Measurements from ENCODE around the gene ZNF580. TPM values are rescaled to one million over a fixed set of nuclear protein-coding genes. Genes with fewer than 3 reads are reported as not detected.
A peak's percentile ranks its signal among the peaks of the same experiment; 100 is the strongest.

Gene ZNF580
- total and polyA plus RNA-seq, 5 donors, result 18.7 to 32.0 (median 27.7) TPM

- peak overlapping the region; percentile 1 for H3K27ac ChIP-seq (ENCODE audit: low read length)
- no peaks in the 10 kb centered on the region for H3K27me3 ChIP-seq (ENCODE audit: control insufficient read depth, insufficient read depth)
- no peaks in the 10 kb centered on the region for H3K4me1 ChIP-seq (ENCODE audit: control insufficient read depth, insufficient read depth, low read length)
- WGBS, result 47% methylated on average over 11 of the region's 11 CpGs
- no peaks in the 10 kb centered on the region for H3K9me3 ChIP-seq (ENCODE audit: control insufficient read depth, low read length)
- peak overlapping the region; percentile 53 for H3K4me3 ChIP-seq (ENCODE audit: low read length)
- DNase-seq (no peak), ATAC-seq (no peak)
- intact Hi-C loops (cut with DNase I), result no loop called here
Observed at GRCh38 chr19:55625004-55625326, 15.8 kb upstream of the ZNF580 start.

DNA sequence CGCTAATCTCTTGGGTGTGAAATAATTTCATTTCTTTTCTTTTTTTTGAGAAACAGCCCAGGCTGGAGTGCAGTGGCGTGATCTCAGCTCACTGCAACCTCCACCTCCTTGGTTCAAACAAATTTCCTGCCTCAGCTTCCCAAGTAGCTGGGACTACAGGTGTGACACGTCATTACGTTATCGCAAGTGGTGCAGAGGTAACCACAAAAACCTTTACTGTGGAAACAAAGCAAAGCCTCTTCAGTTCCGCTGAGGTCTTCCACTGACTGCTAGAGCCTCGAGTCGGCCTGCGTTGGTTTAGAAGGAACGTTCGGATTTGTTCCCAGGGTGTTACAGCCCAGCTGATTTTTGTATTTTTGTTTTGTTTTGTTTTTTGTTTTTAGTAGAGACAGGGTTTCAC, 14.5 kb upstream of the ZNF580 start:
- 92% methylated on average over 11 of the region's 11 CpGs for WGBS
- Histone ChIP-seq H3K27ac (ENCODE audit: low read length) (no peak overlapping the region), H3K4me1 (ENCODE audit: control insufficient read depth, insufficient read depth, low read length) (no peaks in the 10 kb centered on the region), H3K9me3 (ENCODE audit: control insufficient read depth, low read length) (no peaks in the 10 kb centered on the region), H3K27me3 (ENCODE audit: control insufficient read depth, insufficient read depth) (no peaks in the 10 kb centered on the region), H3K4me3 (ENCODE audit: low read length) (no peak overlapping the region)
- ATAC-seq (no peak), DNase-seq (peak in 1 of 3 donors; percentile 13)
- intact Hi-C loops (cut with DNase I), result no loop called here

DNA sequence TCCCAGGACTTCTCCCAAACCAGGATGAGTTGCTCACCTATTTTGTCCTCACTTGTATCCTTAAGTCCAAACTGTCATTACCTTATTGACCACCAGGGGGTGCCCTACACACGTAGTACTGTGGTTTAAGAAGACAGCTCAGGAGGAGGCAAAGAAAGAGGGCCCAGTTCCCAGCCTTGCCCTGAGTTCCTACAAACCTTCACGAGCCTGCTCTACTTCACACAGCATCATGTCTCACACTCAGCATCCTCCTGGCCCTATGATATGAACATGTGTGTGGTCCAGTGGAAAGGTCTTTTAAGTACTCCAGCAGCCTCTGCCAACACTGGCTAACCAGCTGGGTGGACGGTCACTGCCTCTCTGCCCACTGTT, 8.4 kb upstream of the ZNF580 start:
- Histone ChIP-seq H3K4me3 (ENCODE audit: low read length) (no peak overlapping the region), H3K27me3 (ENCODE audit: control insufficient read depth, insufficient read depth) (no peaks in the 10 kb centered on the region), H3K27ac (ENCODE audit: low read length) (peak overlapping the region; percentile 63), H3K4me1 (ENCODE audit: control insufficient read depth, insufficient read depth, low read length) (peaks cover 12% of the 10 kb centered on the region), H3K9me3 (ENCODE audit: control insufficient read depth, low read length) (no peaks in the 10 kb centered on the region)
- 28% methylated on average over 3 of the region's 3 CpGs for WGBS
- ATAC-seq (peak; percentile 27 to 58), DNase-seq (peak; percentile 66 to 79 (median 78))
- intact Hi-C loops (cut with DNase I), result loop anchor here in 2 of 4 donors (10.0 kb wide), 1 partner anchor 118 kb away; no protein-coding TSS in a partner anchor

- Histone ChIP-seq H3K9me3 (ENCODE audit: control insufficient read depth, low read length) (no peaks in the 10 kb centered on the region), H3K4me3 (ENCODE audit: low read length) (no peak overlapping the region), H3K4me1 (ENCODE audit: control insufficient read depth, insufficient read depth, low read length) (peaks cover 12% of the 10 kb centered on the region), H3K27me3 (ENCODE audit: control insufficient read depth, insufficient read depth) (no peaks in the 10 kb centered on the region), H3K27ac (ENCODE audit: low read length) (no peak overlapping the region)
- peak in 2 of 3 donors; percentile 29 to 40 for DNase-seq
- WGBS, result 80% methylated on average over 8 of the region's 8 CpGs
- intact Hi-C loops (cut with DNase I), result loop anchor here in 2 of 4 donors (10.0 kb wide), 1 partner anchor 119 kb away; no protein-coding TSS in a partner anchor
- ATAC-seq, result no peak
Observed at GRCh38 chr19:55633861-55634260, 6.9 kb upstream of the ZNF580 start.

DNA sequence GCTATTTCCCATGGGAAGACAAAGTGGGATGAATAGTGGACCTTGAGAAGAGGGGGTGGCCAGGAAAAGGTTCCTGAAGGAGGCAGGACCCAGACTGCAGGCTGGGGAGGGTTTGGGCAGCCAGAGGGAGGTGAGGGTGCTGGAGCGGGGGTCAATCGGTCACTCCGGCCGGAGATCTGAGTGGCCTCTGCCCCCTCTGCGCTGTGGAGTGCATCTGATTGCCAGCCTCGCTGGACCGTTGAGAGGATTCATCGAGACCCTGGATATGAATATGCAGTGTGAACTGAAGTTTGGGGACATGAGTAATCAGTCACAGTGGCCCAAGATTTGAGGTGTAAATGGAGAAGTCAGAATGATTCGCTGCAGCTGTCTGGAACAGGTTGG, 5.5 kb upstream of the ZNF580 start:
- peaks cover 17% of the 10 kb centered on the region for H3K4me1 ChIP-seq (ENCODE audit: control insufficient read depth, insufficient read depth, low read length)
- DNase-seq (peak in 2 of 3 donors; percentile 55 to 64), ATAC-seq (peak in 1 of 2 donors; percentile 2)
- peak overlapping the region; percentile 98 for H3K4me3 ChIP-seq (ENCODE audit: low read length)
- H3K27ac ChIP-seq (ENCODE audit: low read length), result peak overlapping the region; percentile 100
- intact Hi-C loops (cut with DNase I), result loop anchor here in 2 of 4 donors (10.0 kb wide), 1 partner anchor 121 kb away; no protein-coding TSS in a partner anchor
- no peaks in the 10 kb centered on the region for H3K9me3 ChIP-seq (ENCODE audit: control insufficient read depth, low read length)
- WGBS, result 5% methylated on average over 9 of the region's 9 CpGs
- H3K27me3 ChIP-seq (ENCODE audit: control insufficient read depth, insufficient read depth), result no peaks in the 10 kb centered on the region

GRCh38 chr19:55635856-55636440, 4.9 kb upstream of the ZNF580 start:
- peaks cover 17% of the 10 kb centered on the region for H3K4me1 ChIP-seq (ENCODE audit: control insufficient read depth, insufficient read depth, low read length)

DNA sequence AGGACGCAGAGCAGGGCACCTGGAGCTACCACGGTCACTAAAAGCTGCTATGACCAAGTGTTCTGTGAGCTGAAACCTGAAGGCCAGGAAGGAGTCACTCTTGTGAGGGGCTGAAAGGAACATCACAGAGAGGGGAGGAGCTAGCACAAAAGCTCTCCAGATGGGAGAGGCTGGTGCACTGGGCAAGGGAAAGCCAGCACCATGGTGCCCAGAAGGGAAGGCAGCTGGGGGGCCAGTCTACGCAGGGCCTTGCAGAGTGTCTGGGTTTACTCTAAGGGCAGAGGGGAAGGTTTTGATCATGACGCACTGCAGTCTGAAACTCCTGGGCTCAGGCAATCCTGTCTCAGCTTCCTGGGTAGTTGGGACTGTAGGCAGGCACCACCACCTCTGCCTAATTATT, 4.1 kb upstream of the ZNF580 start:
- Histone ChIP-seq H3K27ac (ENCODE audit: low read length) (no peak overlapping the region), H3K4me1 (ENCODE audit: control insufficient read depth, insufficient read depth, low read length) (peaks cover 17% of the 10 kb centered on the region), H3K4me3 (ENCODE audit: low read length) (no peak overlapping the region), H3K27me3 (ENCODE audit: control insufficient read depth, insufficient read depth) (no peaks in the 10 kb centered on the region), H3K9me3 (ENCODE audit: control insufficient read depth, low read length) (no peaks in the 10 kb centered on the region)
- ATAC-seq, result no peak
- intact Hi-C loops (cut with DNase I), result loop anchor here in 2 of 4 donors (10.0 kb wide), 1 partner anchor 122 kb away; no protein-coding TSS in a partner anchor
- WGBS, result 83% methylated on average over 4 of the region's 4 CpGs
- peak in 1 of 3 donors; percentile 32 for DNase-seq

More at GRCh38 chr19:55635856-55636440, 4.9 kb upstream of the ZNF580 start:
- peak in 2 of 3 donors; percentile 16 to 29 for DNase-seq
- H3K27ac ChIP-seq (ENCODE audit: low read length), result peak overlapping the region; percentile 100
- no peaks in the 10 kb centered on the region for H3K27me3 ChIP-seq (ENCODE audit: control insufficient read depth, insufficient read depth)
- 63% methylated on average over 7 of the region's 7 CpGs for WGBS
- no peak for ATAC-seq
- peak overlapping the region; percentile 98 for H3K4me3 ChIP-seq (ENCODE audit: low read length)
- no peaks in the 10 kb centered on the region for H3K9me3 ChIP-seq (ENCODE audit: control insufficient read depth, low read length)
- intact Hi-C loops (cut with DNase I), result loop anchor here in 2 of 4 donors (10.0 kb wide), 1 partner anchor 121 kb away; no protein-coding TSS in a partner anchor

DNA sequence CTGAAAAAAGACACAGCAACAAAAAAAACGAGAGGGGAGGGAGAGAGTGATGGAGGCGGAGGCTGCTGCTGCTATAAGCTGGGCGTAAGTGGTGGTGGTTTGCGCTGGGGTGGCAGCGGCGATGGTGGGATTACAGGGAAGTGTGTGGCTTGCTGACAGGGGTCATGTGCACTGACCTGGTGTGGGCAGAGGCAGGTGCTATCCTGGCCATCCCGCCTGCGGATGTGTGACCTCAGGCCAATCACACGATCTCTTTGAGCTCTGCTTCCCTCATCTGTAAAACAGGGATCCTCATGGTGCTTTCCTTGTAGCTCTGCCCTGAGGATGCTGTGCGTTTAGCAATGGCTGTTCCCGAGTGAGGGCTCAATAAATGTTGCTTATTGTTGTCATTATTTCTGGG, 3.3 kb upstream of the ZNF580 start:
- intact Hi-C loops (cut with DNase I), result loop anchor here in 2 of 4 donors (10.0 kb wide), 1 partner anchor 123 kb away; no protein-coding TSS in a partner anchor
- peak in 1 of 3 donors; percentile 43 for DNase-seq

DNA sequence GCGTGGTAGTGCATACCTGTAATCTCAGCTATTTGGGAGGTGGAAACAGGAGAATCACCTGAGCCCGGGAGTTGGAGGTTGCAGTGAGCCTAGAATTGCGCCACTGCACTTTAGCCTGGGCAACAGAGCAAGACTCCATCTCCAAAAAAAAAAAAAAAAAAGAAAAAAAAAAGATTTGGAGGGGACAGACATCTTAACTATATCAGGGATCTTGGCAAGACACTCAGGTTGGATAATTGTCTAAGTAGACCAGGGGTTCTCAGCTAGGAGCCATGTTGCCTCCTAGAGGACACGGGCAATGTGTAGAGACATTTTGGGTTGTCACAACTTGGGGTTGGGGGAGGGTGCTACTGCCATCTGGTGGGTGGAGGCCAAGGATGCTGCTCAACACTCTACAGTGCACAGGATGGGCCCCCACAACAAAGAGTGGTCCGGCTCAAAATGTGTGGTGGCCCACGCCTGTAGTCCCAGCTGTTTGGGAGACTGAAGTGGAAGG, 1.9 kb upstream of the ZNF580 start:
- 85% methylated on average over 6 of the region's 6 CpGs for WGBS
- Histone ChIP-seq H3K9me3 (ENCODE audit: control insufficient read depth, low read length) (no peaks in the 10 kb centered on the region), H3K27ac (ENCODE audit: low read length) (no peak overlapping the region), H3K27me3 (ENCODE audit: control insufficient read depth, insufficient read depth) (no peaks in the 10 kb centered on the region), H3K4me1 (ENCODE audit: control insufficient read depth, insufficient read depth, low read length) (peaks cover 15% of the 10 kb centered on the region), H3K4me3 (ENCODE audit: low read length) (no peak overlapping the region)
- ATAC-seq, result no peak
- peak; percentile 45 to 69 (median 64) for DNase-seq
- intact Hi-C loops (cut with DNase I), result loop anchor here in 2 of 4 donors (10.0 kb wide), 1 partner anchor 124 kb away; no protein-coding TSS in a partner anchor

More for the DNA sequence above, 3.3 kb upstream of the ZNF580 start:
- 74% methylated on average over 11 of the region's 11 CpGs for WGBS
- no peak for ATAC-seq
- Histone ChIP-seq H3K4me3 (ENCODE audit: low read length) (no peak overlapping the region), H3K27ac (ENCODE audit: low read length) (no peak overlapping the region), H3K4me1 (ENCODE audit: control insufficient read depth, insufficient read depth, low read length) (peaks cover 17% of the 10 kb centered on the region), H3K27me3 (ENCODE audit: control insufficient read depth, insufficient read depth) (no peaks in the 10 kb centered on the region), H3K9me3 (ENCODE audit: control insufficient read depth, low read length) (no peaks in the 10 kb centered on the region)

- DNase-seq, result peak; percentile 77 to 90 (median 89)
Observed at GRCh38 chr19:55640043-55640576, 692 bp upstream of the ZNF580 start.

More at GRCh38 chr19:55640043-55640576, 692 bp upstream of the ZNF580 start:
- 11% methylated on average over 38 of the region's 38 CpGs for WGBS
- no peaks in the 10 kb centered on the region for H3K9me3 ChIP-seq (ENCODE audit: control insufficient read depth, low read length)
- peak; percentile 8 to 29 for ATAC-seq
- H3K27ac ChIP-seq (ENCODE audit: low read length), result peak overlapping the region; percentile 77
- H3K27me3 ChIP-seq (ENCODE audit: control insufficient read depth, insufficient read depth), result no peaks in the 10 kb centered on the region
- H3K4me1 ChIP-seq (ENCODE audit: control insufficient read depth, insufficient read depth, low read length), result peaks cover 15% of the 10 kb centered on the region
- intact Hi-C loops (cut with DNase I), result no loop called here
- H3K4me3 ChIP-seq (ENCODE audit: low read length), result peak overlapping the region; percentile 85

Data from right cardiac atrium (tissue), 5 donors.